LoVo (cell line): ENCODE data around the gene LCE1F.

ENCODE experiments used
- DNase-seq: peaks from one replicate; pipeline ENCODE4 v3.0.0-alpha.2; 2016; ENCODE audit warnings: low spot score

The LCE1F gene

DNA sequence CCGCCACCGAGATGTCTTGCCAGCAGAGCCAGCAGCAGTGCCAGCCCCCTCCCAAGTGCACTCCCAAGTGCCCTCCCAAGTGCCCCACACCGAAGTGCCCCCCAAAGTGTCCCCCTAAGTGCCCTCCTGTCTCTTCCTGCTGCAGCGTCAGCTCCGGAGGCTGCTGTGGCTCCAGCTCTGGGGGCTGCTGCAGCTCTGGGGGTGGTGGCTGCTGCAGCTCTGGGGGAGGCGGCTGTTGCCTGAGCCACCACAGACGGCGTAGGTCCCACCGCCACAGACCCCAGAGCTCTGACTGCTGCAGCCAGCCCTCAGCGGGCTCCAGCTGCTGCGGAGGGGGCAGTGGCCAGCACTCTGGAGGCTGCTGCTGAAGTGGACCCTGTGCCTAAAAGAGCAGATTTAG is 1.4 kb downstream of the LCE1F start:
- DNase-seq = no peak

DNA sequence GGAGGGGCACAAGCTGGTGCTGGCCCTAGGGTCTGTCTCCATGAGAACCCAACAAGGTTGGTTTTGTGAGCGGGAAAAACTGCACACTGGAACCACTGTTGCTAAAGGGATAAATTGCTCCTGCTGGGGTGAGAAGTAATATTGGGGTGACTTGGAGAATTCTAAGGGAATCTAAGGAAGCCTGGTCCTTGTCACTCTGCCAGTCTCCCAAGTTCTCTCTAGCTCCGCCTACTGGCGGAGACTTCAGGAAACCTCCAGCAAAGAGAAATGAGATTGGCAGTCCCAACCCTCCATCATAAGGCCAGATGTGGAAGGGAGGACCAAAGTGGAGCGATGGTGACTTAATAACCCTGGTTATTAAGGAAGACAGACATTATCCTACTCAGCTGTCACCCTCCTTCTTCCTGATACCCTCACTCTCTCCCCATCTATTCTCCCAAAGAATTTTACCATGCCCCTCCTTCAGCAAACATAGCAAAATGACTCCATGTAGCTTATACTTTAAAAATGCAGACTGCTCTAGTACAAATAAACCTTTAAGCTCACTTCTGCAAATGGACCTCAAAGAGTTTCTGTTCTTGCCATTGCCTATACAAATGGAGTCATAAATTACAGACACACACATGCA is 2.7 kb downstream of the LCE1F start:
- DNase-seq = no peak

DNA sequence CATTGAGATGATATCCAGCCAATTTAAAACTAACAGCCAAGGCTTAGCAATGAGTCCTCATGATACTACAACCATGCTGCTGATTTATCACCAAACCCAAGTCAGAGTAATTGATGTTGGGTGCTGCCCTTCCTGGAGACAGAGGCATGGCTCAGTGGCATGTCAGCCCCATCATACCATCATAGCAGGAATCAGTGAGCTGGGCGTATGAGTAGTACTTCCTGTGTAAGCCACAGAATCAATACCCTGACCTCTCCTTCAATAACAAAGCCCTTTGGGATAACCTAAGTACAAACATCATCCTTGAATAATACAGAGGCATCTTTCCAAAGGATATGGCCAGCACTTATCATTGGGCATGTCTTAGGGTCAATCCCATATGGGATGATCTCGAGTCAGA is 8.2 kb downstream of the LCE1F start:
- no peak for DNase-seq

DNA sequence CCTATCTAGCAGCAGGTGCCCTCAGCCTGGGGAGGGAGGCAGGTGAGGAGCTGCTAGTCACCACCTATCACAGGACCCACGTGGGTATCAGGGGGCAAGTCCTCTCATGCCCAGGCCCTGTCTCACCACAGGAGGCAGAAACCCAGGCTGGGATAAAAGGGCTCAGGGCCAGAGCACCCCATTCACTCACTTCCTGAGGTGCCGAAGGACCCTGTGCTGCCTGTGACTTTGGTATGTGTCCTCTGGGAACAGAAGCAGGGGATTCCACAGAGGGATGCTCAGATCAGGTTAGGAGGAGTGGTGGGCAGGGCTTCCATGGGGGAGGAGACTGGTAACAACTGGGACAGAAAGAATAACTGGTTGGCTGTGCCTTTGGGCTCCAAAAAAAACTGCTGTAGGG is 11.1 kb downstream of the LCE1F start, which contains the start of gene LCE1E:
Gene LCE1E (plus strand): TSS at position 181 of the 400 bp plus-strand sequence. CDS start 1,043 bp downstream, outside the sequence.
- peak; percentile 6 for DNase-seq

DNA sequence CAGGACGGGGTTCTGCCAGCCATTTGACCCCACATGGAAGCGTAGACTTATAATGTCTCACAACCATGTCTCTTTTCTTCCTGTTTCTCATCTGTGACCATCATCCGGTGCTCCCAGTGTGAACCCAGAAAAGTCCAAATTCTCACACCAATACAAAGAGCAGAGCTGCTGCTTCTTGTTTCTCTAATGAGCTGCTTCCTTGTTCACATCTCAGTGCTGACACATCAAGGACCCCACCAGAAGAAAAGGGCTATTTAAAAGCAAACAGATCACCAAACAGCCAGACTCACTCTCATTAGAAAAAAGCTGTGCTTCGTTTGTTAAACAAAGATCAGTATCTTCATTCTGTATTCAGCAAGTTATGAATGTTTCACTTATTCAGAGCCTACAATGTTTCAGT is 20.7 kb downstream of the LCE1F start:
- DNase-seq = no peak

DNA sequence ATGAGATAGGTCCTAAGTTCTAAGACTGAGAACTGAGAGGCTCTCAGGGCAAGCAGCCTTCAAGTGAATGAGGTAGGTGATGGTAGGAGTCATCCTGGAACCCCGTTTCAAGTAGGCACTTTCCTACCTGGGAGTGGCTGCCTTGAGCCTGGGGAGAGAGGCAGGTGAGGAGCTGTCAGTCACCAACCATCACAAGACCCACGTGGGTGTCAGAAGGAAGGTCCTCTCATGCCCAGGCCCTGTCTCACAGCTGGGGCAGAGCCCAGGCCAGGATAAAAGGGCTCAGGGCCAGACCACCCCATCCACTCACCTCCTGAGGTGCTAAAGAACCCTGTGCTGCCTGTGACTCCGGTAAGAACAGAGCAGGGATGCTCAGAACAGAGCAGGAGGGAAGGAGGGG is 21.5 kb downstream of the LCE1F start, which contains the start of gene LCE1D:
Gene LCE1D (plus strand): TSS at position 301 of the 400 bp plus-strand sequence. CDS start 1,074 bp downstream, outside the sequence.
- DNase-seq = no peak

DNA sequence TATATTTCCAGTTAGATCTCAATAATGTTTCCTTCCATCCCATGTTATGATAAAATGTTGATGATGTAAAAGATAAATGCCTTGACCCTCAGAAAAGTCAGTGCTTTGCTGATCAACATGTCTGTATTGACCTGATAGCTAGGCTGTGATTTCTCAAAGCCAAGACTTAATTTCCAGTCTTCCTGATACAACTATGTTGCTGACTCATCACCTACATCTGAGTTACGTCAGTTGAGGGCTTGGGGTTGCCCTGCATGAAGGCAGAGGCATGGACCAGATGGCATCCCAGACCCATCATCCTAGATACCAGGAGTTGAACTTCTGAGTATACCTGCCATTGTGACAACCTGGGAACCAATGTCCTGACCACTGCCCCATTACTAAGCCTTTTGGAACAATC is 26.4 kb downstream of the LCE1F start:
- DNase-seq = no peak

DNA sequence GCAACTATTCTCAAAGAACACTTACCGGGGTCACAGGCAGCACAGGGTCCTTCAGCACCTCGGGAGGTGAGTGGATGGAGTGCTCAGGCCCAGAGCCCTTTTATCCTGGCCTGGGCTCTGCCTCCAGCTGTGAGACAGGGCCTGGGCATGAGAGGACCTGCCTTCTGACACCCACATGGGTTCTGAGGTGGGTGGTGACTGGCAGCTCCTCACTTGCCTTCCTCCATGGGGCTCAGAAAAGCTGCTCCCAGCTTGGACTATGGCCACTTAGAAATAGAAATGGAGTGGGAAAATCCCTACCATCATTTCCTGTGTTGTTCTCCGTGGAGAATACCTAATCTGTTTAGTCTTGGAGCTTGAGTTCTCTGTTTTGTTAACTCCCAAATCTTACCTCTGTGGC is 31.6 kb downstream of the LCE1F start, which contains the start of gene LCE1C:
Gene LCE1C (minus strand): TSS at position 76 of the 400 bp plus-strand sequence. CDS start 1,173 bp downstream, outside the sequence.
- DNase-seq = no peak

DNA sequence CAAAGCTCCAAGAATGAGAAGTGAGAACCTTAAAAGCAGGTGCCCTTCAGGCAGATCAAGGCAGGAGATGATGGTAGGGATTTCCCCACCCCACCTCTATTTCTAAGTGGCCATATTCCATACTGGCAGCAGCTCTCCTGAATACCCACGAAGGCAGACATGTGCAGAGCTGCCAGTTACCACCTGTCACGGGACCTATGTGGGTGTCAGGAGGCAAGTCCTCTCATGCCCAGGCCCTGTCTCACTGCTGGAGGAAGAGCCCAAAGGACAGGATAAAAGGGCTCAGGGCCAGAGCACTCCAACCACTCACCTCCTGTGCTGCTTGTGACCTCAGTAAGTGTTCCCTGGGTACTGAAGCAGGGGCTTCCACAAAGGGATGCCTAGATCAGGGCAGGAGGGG is 36.1 kb downstream of the LCE1F start:
- no peak for DNase-seq

DNA sequence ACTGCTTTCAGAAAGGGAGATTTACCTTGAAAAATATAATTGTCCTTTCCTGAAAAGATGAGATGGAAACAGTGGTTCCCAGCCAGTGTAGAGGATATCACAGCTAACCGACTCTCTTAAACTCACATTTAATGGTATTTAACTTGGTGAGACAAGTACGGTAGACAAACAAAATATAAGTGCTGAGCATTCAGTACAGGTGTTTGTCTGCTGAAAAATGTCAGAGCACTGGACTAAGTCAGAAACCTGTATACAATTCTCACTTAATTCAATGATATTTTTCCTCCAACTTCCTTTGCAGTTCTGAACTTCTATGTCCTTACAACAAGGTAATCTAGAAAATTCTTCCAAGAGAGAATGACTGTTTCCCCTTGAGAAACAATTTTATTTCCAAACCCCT is 36.7 kb downstream of the LCE1F start, which contains the start of gene LCE1B:
Gene LCE1B (plus strand): TSS at position 301 of the 400 bp plus-strand sequence. CDS start 476 bp downstream, outside the sequence.
- no peak for DNase-seq

DNA sequence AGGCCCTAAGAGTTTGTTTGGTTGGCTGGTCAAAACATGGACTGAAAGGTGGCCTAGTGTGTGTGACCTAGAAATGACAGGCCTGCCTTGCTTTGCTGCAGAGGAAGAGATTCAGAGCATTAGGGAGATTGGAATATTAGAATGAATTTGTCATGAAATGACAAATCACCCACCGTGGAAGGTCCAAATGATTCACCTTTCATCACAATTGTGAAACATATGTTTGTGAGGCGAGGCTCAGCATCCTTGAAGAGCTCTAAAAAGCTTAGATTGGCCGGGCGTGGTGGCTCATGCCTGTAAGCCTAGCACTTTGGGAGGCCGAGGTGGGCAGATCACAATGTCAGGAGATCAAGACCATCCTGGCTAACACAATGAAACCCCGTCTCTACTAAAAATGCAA is 42.4 kb downstream of the LCE1F start:
- DNase-seq = no peak

DNA sequence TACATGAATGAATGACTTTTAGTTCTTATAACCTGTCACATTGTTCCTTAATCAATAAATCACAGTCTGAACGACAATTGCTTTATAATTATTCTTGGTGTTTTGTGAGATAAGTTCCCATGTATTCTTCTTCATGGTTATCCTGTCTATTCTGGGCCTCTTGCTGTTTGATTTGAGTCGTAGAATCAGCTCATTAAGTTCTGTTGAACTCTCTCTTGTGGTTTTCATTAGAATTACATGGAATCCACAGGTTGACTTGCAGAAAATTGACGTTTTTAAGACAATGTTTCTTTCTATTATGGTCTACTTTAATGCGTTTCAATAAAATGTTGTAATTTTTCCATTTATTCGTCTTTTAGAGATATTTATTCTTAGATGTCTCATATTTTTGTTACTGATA is 48.4 kb downstream of the LCE1F start:
- no peak for DNase-seq

DNA sequence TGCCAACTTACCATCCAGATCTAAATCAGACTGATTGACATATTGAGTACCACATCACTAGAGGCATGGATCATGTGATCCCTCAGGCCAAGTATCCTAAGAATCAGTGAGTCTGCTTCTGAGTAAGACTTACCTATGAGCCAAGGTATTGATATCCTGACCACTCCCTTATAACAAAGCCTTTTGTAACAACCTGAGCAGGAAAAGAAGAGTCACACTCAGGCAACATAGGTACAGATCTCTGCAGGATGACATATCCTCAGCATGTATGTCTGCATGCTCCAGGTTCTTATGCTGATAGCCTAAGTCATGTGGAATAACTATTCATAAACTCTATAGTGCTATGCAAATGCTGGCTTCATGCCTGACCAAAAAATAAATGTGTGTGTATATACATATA is 50.0 kb downstream of the LCE1F start:
- no peak for DNase-seq
